ENCODE measurements around the gene DECR2. TPM values are rescaled to one million over a fixed set of nuclear protein-coding genes. Genes with fewer than 3 reads are reported as not detected.

The DECR2 gene, protein sequence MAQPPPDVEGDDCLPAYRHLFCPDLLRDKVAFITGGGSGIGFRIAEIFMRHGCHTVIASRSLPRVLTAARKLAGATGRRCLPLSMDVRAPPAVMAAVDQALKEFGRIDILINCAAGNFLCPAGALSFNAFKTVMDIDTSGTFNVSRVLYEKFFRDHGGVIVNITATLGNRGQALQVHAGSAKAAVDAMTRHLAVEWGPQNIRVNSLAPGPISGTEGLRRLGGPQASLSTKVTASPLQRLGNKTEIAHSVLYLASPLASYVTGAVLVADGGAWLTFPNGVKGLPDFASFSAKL
- 4.8 and 8.5 TPM in 2 replicates for total RNA-seq

DNA sequence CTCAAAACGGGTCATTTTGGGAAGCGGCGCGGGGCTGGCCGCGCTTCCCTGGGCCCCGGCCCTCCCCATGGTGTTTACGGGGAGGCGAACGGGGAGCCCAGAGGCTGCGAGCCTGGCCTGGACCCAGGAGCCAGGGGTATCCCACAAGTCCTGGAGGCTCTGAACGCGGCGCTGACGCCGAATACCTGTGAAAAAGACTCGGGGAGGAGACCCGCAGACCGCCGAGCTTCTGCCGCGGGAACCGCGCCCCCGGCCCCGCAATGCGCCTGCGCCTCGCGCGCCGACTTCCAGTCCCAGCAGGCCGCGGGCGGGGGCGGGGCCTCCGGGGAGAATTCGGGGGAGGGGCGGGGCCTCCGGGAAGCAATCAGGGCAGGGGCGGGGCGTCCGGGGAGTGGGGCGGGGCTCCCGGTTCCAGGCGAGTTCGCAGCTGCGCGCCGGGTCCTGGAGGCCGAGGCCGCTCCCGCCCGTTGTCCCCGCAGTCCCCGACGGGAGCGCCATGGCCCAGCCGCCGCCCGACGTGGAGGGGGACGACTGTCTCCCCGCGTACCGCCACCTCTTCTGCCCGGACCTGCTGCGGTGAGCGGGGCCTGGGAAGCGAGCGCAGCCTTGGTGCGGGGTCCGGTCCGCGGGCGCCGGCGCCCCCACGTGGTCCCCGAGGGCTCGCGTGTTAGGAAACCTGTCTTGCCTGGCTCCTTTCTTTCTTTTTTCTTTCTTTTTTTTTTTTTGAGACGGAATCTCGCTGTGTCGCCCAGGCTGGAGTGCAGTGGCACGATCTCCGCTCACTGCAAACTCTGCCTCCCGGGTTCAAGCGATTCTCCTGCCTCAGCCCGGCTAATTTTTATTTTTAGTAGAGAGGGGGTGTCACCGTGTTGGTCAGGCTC is at the start of gene DECR2:
TSS of gene DECR2 (plus strand) at position 418 of the 881 bp plus-strand sequence. CDS start at position 497, 79 bp downstream.

DNA sequence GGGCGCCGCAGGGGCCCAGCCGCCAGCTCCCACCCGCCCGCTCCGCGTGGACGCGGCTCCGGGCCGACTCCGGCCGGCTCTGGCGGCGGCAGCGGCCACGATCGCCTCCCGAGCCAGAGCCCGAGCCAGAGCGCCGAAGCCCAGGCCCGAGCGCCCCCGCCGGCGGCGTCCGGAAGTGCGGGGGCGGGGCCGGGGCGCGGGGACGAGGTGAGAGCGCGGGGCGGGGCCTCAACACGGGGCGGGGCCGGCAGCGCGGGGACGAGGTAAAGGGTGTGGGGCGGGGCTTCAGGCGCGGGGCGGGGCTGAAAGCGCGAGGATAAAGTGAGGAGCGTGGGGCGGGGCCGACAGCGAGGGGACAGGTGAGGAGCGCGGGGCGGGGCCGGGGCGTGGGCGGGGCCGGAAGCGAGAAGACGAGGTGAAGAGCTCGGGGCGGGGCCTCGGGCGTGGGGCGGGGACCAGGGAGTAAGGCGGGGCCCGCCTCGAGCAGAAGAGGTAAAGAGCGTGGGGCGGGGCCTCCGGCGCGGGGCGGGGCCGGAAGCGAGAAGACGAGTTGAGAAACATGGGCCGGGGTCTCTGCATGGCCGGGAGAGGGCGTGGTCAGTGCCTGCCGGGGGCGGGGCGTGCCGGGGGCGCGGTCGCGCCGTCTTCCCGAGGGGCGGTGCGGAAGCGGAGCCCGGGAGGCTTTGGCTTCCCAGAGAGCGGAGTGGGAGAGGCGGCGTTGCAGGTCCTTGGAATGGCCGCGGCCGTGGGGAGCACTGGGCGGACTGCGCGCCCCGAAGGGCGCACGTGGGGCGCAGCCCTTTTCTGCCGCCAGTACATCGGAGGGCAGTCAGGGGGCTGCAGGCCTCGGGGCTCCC is 48.9 kb upstream of the DECR2 start, which contains the start of gene AXIN1:
TSS of gene AXIN1 (minus strand) at position 177 of the 857 bp plus-strand sequence. CDS start 5,698 bp downstream, outside the sequence.

DNA sequence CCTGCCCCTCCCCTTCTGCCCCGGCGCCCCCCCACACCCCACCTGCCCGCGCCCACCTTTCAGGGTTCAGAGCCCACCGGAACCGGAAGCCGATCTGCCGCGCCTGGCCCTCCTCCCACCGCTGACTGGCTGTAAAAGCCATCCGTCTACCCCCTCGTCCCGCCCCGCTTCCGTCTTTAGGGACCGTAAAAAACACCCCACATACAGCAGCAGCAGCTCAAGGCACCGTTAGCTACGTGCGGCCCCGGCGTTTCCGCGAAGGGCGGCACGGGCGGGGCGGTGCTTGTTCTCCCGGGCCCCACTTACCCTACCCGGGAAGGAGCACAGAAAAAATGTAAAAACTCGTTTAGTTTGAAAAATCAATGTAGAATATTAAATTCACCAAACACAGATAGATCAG is 31.2 kb upstream of the DECR2 start, which contains the start of gene MRPL28:
TSS of gene MRPL28 (minus strand) at position 96 of the 400 bp plus-strand sequence. CDS start 320 bp downstream, outside the sequence.

DNA sequence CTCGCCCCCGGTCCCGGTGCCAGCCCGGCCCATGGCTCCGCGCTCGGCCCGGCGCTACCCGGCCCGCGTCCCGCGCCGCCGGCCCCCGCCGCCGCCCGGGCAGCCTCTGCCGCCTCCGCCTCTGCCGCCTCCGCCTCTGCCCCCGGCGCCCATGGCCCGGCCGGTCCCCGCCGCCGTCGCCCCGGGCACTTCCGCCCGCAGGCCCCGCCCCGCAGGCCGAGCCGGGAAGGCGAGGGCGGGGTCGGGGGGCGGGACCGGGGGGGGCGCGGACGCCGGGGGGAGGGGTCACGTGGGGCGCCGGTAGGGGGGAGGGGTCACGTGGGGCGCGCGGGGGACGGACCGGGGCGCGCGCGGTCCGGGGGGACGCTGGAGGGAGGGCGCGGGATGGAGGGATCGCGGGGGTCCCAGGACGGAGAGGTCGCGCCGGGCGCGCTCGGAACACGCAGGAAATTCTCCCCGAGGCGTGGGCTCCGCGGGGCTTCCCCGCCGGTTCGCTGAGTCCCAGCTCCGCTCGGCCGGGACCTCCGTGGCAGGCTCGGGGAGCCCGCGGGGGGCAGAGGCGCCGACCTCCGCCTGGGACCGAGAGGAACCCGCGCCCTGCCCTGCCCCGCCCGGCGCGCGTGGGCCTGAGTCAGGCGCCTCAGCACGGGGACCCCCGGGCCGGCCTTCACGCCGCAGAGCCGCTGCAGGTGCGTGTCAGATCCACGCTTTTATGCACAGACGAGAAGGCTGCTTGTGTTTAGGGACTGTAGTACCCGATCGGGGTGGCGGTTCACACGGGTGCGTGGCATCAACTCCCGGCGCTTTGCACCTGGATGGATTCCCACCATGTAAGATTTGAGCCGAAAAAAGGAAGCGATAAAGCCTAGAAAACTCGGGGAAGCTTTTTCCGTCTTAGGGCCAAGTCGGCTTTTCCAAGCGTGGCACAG is 19.6 kb upstream of the DECR2 start, which contains the start of gene PGAP6:
TSS of gene PGAP6 (minus strand) at position 190 of the 929 bp plus-strand sequence. CDS start at position 33, 157 bp downstream.

DNA sequence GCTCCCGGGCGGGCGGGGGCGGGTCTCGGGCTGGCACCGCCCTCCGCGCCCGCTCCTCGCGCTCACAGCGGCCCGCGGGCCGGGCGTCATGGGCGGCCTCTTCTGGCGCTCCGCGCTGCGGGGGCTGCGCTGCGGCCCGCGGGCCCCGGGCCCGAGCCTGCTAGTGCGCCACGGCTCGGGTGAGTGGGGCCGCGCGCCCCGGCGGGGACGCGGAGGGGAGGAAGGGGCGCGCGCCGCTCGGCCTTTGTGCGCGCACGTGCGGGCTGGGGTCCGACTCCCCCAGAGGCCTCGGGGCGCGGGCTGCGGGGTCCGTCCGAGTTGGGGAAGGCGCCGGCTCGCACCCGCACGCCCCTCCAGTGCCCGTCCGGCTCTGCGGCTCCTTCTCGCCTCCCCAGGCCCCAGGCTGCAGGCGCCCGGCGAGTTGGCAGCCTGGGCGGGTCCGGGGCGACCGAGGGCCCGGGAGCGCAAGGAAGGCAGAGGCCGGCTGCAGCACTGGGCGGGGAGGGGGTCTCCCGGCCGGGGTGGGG is 4.5 kb upstream of the DECR2 start, which contains the start of gene NME4:
TSS of gene NME4 (plus strand) at position 65 of the 527 bp plus-strand sequence. CDS start at position 89, 24 bp downstream.

DNA sequence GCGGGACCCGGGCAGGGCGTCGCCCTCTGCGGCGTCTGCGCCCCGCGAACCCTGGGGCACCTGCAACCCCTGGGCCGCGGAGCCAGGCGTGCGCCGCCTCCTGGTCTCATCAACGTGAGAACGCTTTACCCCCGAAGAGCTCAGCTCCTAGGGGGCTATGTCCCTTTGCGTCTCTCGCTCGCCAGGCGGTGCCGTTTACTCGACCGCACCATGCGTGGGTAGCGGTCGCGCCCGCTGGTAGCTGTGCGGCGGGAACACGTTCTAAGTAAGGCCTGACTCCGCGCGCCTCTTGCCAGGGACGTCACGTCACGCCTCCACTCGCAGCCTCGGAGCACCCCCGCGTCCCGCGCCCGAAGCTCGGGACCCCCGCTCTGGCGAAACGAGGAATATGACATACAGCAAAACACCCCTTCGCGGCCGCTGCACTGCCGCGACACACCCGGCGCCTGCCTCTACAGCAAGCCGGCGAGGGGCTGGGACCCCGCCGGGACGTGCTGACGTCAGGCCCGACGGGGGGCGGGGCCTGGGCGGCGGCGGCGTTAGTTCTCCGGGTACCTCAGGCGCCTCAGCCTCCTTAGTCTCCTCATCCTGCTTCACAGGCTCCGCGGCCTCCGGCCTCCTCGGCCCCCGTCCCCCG is 23.5 kb downstream of the DECR2 start, which contains the start of gene RAB11FIP3:
TSS of gene RAB11FIP3 (plus strand) at position 568 of the 637 bp plus-strand sequence. CDS start 358 bp downstream, outside the sequence.

Other genes with a start within 250 kb of the DECR2 start
- not detected in 2 replicates for gene HBZ, start 249.2 kb upstream of the DECR2 start, total RNA-seq
- not detected in 2 replicates for gene HBM, start 235.9 kb upstream of the DECR2 start, total RNA-seq
- not detected in 2 replicates for gene HBA2, start 229.0 kb upstream of the DECR2 start, total RNA-seq
- not detected in 2 replicates for gene HBA1, start 225.2 kb upstream of the DECR2 start, total RNA-seq
- gene HBQ1, start 221.4 kb upstream of the DECR2 start, total RNA-seq: not detected in 2 replicates
- 24.6 and 34.0 TPM in 2 replicates for gene LUC7L, start 172.4 kb upstream of the DECR2 start, total RNA-seq
- gene FAM234A, start 167.1 kb upstream of the DECR2 start, total RNA-seq: 44.1 and 110 TPM in 2 replicates
- 0.14 TPM in 1 of 2 replicates, not detected in the other for gene RGS11, start 125.9 kb upstream of the DECR2 start, total RNA-seq
- gene ARHGDIG, start 121.3 kb upstream of the DECR2 start, total RNA-seq: 0.34 TPM in 1 of 2 replicates, not detected in the other
- gene PDIA2, start 118.7 kb upstream of the DECR2 start, total RNA-seq: 0.34 TPM in 1 of 2 replicates, not detected in the other
- gene AXIN1, start 49.2 kb upstream of the DECR2 start, total RNA-seq: 33.8 and 66.4 TPM in 2 replicates
- gene MRPL28, start 31.3 kb upstream of the DECR2 start, total RNA-seq: 46.4 and 98.8 TPM in 2 replicates
- gene PGAP6, start 19.9 kb upstream of the DECR2 start, total RNA-seq: 34.9 and 56.9 TPM in 2 replicates
- 23.9 and 52.0 TPM in 2 replicates for gene NME4, start 4.7 kb upstream of the DECR2 start, total RNA-seq
- 6.5 and 24.7 TPM in 2 replicates for gene RAB11FIP3, start 23.8 kb downstream of the DECR2 start, total RNA-seq
- 30.1 and 60.1 TPM in 2 replicates for gene CAPN15, start 125.8 kb downstream of the DECR2 start, total RNA-seq
- under 0.01 TPM in 1 of 2 replicates, not detected in the other for gene PRR35, start 158.5 kb downstream of the DECR2 start, total RNA-seq
- gene NHLRC4, start 165.1 kb downstream of the DECR2 start, total RNA-seq: 0.14 and 0.68 TPM in 2 replicates
- 13.7 and 34.0 TPM in 2 replicates for gene PIGQ, start 168.1 kb downstream of the DECR2 start, total RNA-seq
- 14.4 and 18.3 TPM in 2 replicates for gene RAB40C, start 188.2 kb downstream of the DECR2 start, total RNA-seq
- under 0.01 and 0.71 TPM in 2 replicates for gene WFIKKN1, start 229.1 kb downstream of the DECR2 start, total RNA-seq
- gene METTL26, start 234.4 kb downstream of the DECR2 start, total RNA-seq: 57.2 and 62.5 TPM in 2 replicates
- gene MCRIP2, start 239.9 kb downstream of the DECR2 start, total RNA-seq: 19.8 and 27.0 TPM in 2 replicates
- gene WDR90, start 247.5 kb downstream of the DECR2 start, total RNA-seq: 4.1 and 13.5 TPM in 2 replicates

All from nasal cavity respiratory epithelium epithelial cell of viscerocranial mucosa (primary cell).